ENCODE data around the gene SPNS2. TPM values are rescaled to one million over a fixed set of nuclear protein-coding genes. Genes with fewer than 3 reads are reported as not detected.
A peak's percentile ranks its signal among the peaks of the same experiment; 100 is the strongest.

SPNS2 gene
- total RNA-seq, 1 donor from 2014 or later: not detected

- Mint-ChIP-seq H3K4me1 (ENCODE audit: unreplicated experiment) (peaks cover 17% of the 10 kb centered on the region), H3K36me3 (ENCODE audit: unreplicated experiment) (peaks cover 24% of the 10 kb centered on the region), H3K4me3 (ENCODE audit: unreplicated experiment) (no peak overlapping the region), H3K27me3 (ENCODE audit: unreplicated experiment) (no peaks in the 10 kb centered on the region), H3K9me3 (ENCODE audit: unreplicated experiment) (no peaks in the 10 kb centered on the region), H3K27ac (ENCODE audit: unreplicated experiment) (no peak overlapping the region)
- DNase-seq (ENCODE audit: extremely low spot score, unreplicated experiment): no peak
- TF ChIP-seq, protein P1, sequence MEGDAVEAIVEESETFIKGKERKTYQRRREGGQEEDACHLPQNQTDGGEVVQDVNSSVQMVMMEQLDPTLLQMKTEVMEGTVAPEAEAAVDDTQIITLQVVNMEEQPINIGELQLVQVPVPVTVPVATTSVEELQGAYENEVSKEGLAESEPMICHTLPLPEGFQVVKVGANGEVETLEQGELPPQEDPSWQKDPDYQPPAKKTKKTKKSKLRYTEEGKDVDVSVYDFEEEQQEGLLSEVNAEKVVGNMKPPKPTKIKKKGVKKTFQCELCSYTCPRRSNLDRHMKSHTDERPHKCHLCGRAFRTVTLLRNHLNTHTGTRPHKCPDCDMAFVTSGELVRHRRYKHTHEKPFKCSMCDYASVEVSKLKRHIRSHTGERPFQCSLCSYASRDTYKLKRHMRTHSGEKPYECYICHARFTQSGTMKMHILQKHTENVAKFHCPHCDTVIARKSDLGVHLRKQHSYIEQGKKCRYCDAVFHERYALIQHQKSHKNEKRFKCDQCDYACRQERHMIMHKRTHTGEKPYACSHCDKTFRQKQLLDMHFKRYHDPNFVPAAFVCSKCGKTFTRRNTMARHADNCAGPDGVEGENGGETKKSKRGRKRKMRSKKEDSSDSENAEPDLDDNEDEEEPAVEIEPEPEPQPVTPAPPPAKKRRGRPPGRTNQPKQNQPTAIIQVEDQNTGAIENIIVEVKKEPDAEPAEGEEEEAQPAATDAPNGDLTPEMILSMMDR (IDR thresholded peaks at IDR 0.05): no peak
Measured at GRCh38 chr17:4550534-4551039, 51.9 kb downstream of the SPNS2 start.

- no peak for DNase-seq (ENCODE audit: extremely low spot score, unreplicated experiment)
- TF ChIP-seq, protein P1 (IDR thresholded peaks at IDR 0.05): no peak
- Mint-ChIP-seq H3K27ac (ENCODE audit: unreplicated experiment) (no peak overlapping the region), H3K4me3 (ENCODE audit: unreplicated experiment) (no peak overlapping the region), H3K9me3 (ENCODE audit: unreplicated experiment) (no peaks in the 10 kb centered on the region), H3K27me3 (ENCODE audit: unreplicated experiment) (no peaks in the 10 kb centered on the region), H3K36me3 (ENCODE audit: unreplicated experiment) (peaks cover 24% of the 10 kb centered on the region), H3K4me1 (ENCODE audit: unreplicated experiment) (peaks cover 23% of the 10 kb centered on the region)
Measured at GRCh38 chr17:4551141-4551540, 52.5 kb downstream of the SPNS2 start.

- Mint-ChIP-seq H3K27ac (ENCODE audit: unreplicated experiment) (no peak overlapping the region), H3K4me1 (ENCODE audit: unreplicated experiment) (peaks cover 25% of the 10 kb centered on the region), H3K9me3 (ENCODE audit: unreplicated experiment) (no peaks in the 10 kb centered on the region), H3K36me3 (ENCODE audit: unreplicated experiment) (peaks cover 21% of the 10 kb centered on the region), H3K4me3 (ENCODE audit: unreplicated experiment) (no peak overlapping the region), H3K27me3 (ENCODE audit: unreplicated experiment) (no peaks in the 10 kb centered on the region)
- DNase-seq (ENCODE audit: extremely low spot score, unreplicated experiment): no peak
- TF ChIP-seq, protein P1 (IDR thresholded peaks at IDR 0.05): no peak
Measured at GRCh38 chr17:4551796-4552525, 53.3 kb downstream of the SPNS2 start.

DNA sequence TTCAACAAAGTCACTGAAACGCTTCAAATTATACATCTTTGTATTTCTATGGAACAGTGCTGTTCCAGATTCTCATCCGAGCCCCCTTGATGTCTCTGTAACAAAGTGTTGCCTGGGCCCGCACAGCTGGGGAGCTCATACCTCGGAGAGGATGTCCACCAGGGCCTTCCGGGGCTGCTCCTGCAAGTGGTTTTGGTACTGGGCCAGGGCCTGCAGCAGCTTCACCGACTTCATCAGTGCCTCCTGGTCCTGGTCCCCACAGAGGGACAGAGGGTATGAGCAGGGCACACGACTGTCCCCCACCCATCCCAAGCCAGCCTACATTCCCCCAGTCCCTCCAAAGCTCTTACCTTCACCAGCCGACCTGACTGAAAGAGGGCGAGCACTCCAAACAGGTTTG lies 55.0 kb downstream of the SPNS2 start:
- TF ChIP-seq, protein P1 (IDR thresholded peaks at IDR 0.05): no peak
- H3K27me3 Mint-ChIP-seq (ENCODE audit: unreplicated experiment): no peaks in the 10 kb centered on the region
- H3K36me3 Mint-ChIP-seq (ENCODE audit: unreplicated experiment): peaks cover 18% of the 10 kb centered on the region
- no peaks in the 10 kb centered on the region for H3K9me3 Mint-ChIP-seq (ENCODE audit: unreplicated experiment)
- no peak overlapping the region for H3K27ac Mint-ChIP-seq (ENCODE audit: unreplicated experiment)
- peaks cover 25% of the 10 kb centered on the region for H3K4me1 Mint-ChIP-seq (ENCODE audit: unreplicated experiment)
- peak overlapping the region; percentile 91 for H3K4me3 Mint-ChIP-seq (ENCODE audit: unreplicated experiment)
- no peak for DNase-seq (ENCODE audit: extremely low spot score, unreplicated experiment)

DNA sequence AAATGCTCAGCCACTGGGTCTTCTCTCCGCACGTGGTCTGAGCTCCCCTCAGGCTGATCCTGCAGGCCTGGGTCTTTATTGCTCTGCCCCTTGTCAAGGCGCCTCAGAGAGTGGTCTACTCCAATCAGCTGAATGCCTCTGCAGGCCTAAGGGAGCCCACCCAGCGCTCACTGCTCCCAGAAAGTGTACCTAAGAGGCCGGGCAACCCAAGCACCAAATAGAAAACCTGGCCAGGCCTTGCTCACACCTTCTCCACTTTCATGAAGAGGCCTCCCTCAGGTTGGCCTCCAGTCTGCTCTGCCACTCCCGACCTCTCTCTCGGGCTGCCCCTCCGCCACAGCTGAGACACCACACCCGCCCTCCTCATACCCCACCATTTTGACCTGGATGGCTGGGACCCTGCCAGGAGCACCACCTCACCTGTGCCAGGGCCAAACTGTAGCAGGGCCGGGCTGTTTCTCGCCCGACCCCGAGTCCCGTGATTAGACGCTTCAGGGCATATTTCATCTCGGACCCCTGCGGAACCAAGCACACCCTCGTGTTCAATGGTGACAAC lies 55.8 kb downstream of the SPNS2 start:
- TF ChIP-seq, protein P1 (IDR thresholded peaks at IDR 0.05): no peak
- peaks cover 25% of the 10 kb centered on the region for H3K4me1 Mint-ChIP-seq (ENCODE audit: unreplicated experiment)
- no peaks in the 10 kb centered on the region for H3K27me3 Mint-ChIP-seq (ENCODE audit: unreplicated experiment)
- peak overlapping the region; percentile 91 for H3K4me3 Mint-ChIP-seq (ENCODE audit: unreplicated experiment)
- DNase-seq (ENCODE audit: extremely low spot score, unreplicated experiment): no peak
- H3K9me3 Mint-ChIP-seq (ENCODE audit: unreplicated experiment): no peaks in the 10 kb centered on the region
- H3K36me3 Mint-ChIP-seq (ENCODE audit: unreplicated experiment): peaks cover 18% of the 10 kb centered on the region
- H3K27ac Mint-ChIP-seq (ENCODE audit: unreplicated experiment): peak overlapping the region; percentile 17

Data from osteocyte (in vitro differentiated cells).